GM21576 (cell line): ENCODE data around the gene MYO3A.

Source experiments
- ATAC-seq: cut with Tn5 transposase; IDR thresholded peaks from one replicate; pipeline ENCODE4 v1.9.1; 2021; ENCODE audit warnings: mild to moderate bottlenecking, moderate library complexity; ENCODE audit not compliant: unreplicated experiment

MYO3A gene

DNA sequence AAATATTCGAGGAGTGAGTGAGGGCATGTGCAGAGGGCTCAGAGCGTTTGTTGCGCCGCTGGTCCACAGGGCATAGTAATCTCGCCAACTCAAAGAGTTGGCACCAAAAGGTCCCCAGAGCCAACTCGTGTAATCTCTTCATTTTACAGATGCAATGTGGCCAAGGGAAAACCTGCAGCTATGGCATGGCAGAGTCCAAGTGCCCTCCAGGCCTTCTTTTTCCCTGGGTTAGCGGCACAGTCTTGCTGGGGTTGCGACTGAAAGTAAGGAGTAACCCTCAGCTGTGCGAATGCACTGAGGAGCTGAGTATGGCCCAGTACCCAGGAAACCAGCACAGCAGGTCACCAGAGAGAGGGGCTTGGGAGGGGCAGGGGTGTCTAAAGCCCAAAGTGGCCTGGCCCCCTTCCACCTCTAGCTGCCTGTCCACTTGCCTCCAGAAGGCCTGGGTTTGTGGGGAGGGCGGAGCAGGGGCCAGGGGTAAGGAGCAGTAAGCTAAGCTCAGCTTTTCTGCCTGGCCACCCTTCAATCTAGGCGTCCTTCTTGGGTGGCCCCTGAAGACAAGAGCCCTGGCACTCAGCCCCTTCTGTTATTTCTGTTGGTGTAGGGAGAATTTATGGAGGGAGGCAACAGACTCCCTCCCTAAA is 279.2 kb downstream of the MYO3A start:
- ATAC-seq = no peak

DNA sequence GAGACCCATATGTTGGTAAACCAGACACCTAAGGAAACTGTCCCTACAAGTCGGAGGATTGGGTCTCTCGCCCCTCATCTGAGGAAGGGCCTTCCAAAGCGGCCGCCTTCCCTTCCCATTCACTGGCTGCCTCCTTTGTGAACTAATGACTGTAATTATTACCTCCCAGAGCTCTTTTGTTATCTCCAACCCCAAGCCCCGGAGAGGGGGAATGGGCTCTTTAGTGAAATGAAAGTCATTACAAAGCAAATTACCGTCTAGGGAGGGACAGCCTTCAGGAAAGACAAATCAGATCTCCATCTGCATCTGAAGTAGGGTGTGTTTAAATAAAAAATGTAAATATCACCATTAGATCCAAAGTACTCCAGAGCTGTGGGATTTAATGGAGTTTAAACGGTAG is 280.0 kb downstream of the MYO3A start:
- no peak for ATAC-seq

- no peak for ATAC-seq
Measured at GRCh38 chr10:26214551-26215395, 280.7 kb downstream of the MYO3A start.

DNA sequence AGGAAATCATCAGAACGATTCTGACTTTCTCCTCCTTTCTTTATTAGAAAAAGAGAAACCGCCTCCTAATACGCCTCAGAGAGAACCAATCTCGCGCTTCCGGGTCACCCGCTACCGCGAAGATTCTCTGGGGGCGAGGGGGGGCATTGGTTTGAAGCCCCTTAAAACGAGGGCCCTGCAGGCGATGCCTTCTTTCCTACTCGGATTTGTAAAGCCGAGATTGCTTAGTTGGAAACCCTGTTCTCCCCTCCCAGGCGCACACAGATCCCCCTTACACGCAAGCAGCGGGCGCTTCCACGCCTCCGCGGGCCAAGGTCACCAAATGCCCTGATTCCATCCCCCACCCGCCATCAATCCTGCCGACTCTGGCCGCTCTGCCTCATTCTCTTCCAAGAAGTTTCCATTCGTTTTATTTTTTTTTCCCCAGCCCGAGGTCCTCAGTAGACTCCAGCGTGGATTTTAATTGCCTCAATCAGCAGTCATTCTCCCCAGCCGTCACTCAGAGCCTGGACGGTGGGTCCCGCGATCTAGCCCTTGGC is 281.4 kb downstream of the MYO3A start:
- ATAC-seq = no peak

GRCh38 chr10:26215935-26216584 is 282.0 kb downstream of the MYO3A start:
- no peak for ATAC-seq

DNA sequence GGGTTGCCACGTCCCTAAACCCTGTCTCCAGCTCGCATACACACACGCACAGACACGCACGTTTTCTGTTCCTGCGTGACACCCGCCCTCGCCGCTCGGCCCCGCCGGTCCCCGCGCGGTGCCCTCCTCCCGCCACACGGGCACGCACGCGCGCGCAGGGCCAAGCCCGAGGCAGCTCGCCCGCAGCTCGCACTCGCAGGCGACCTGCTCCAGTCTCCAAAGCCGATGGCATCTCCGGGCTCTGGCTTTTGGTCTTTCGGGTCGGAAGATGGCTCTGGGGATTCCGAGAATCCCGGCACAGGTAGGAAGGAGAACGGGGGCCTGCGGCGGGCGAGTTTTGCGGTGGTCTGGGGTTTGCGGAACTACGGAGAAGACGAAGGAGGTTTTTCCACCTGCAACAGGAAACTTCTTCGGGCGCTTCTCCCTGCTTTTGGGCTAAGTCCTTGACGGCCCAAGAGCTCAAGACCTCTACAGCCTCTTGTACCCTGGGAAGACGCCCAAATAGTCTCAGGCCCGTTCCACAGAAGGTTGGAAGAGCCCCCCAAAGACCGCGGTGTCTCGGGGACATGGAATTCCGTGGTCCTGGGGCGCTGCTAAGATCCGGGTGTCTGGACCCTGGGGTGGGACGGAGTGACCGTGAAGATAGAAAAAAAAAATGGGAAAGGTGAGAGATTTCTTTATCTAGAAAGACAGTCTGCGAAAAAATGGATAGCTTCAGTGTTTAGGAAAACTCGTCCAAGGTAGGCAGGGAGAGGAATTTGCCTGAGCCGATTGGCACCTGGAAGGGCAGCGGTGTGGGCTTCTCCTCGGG is 282.8 kb downstream of the MYO3A start, which contains the start of gene GAD2:
TSS of gene GAD2 (plus strand) at position 190 of the 811 bp plus-strand sequence. CDS start at position 226, 36 bp downstream.
- no peak for ATAC-seq

GRCh38 chr10:26217396-26218086 is 283.5 kb downstream of the MYO3A start:
- ATAC-seq = no peak

- ATAC-seq = no peak
Measured at GRCh38 chr10:26219676-26220075, 285.6 kb downstream of the MYO3A start.

- no peak for ATAC-seq
Measured at GRCh38 chr10:26220901-26221300, 286.9 kb downstream of the MYO3A start.

DNA sequence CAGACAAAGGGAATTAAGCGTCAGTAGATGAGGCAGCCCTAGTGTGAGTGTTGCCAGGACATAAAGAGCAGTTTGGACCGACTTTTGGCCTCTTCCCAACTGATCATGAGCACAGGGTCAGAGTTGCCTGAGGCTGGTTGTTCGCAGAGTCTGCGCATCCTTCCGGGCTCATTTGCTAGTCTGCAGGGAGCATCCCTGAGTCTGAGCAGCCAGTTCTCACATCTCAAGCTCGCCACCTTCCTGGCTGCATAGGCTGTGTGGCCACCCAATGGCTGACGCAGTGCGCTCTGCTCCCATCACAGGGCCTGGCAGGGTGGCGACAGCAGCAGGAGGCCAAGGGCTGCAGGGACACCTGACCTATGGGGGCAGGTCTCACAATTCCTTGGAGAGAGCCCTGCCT is 287.5 kb downstream of the MYO3A start:
- ATAC-seq = no peak

GRCh38 chr10:26222563-26222962 is 288.5 kb downstream of the MYO3A start:
- ATAC-seq = no peak

DNA sequence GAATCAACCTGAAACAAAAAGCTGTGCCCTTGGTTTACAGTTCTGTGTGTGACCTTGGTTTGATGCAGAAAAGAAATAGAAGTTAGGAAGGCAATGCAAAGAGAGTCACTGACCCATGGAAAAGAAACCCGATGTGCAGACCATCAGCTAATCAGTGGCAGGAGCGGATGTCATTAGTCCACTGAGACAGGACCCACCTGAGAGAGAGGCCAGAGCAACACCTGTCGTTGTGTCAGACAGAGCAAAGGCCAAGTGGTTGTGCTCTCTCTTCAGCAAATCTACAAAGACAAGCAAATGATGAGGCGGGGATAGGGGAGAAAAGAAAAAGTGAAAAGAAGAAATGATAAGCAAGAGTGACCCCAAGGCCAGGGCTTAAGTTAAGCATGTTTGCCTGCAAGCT is 291.3 kb downstream of the MYO3A start:
- ATAC-seq = no peak

GRCh38 chr10:26227786-26228185 is 293.8 kb downstream of the MYO3A start:
- ATAC-seq = no peak

DNA sequence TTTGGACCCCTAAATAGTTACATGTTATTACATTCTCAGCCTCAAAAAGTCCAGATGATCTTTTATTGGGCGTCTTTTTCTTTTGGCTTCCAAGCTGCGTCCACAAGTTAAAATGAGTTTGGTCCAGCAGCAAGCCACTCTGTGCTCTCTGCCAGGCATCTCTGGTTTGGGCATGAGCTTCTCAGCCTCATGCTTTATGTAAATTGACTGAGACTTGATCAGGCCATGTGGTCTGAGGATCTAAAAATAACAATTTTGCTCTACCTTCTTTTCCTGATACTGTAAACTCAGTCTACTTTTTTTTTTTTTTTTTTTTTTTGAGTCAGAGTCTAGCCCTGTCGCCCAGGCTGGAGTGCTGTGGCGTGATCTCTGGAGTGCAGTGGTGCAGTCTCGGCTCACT is 298.1 kb downstream of the MYO3A start:
- ATAC-seq = no peak

GRCh38 chr10:26235761-26236160 is 301.7 kb downstream of the MYO3A start:
- ATAC-seq = no peak

DNA sequence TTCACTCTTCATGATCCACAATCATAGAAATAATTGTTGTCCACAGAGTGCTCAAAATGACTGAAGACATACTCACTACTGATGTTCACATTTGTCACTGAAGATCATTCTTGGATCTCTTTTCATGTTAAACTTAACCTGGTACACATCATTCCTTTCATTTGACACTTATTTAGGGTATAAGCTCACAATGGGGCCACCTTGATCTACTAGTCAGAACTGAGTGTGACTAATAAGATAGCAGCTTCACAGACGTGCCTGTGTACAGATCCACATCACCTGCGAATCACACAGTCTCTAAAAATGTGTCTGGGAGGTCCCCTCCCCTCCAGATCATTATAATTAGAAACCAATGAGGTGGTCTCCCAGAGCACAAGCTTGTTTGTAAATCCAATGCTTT is 304.3 kb downstream of the MYO3A start:
- no peak for ATAC-seq

DNA sequence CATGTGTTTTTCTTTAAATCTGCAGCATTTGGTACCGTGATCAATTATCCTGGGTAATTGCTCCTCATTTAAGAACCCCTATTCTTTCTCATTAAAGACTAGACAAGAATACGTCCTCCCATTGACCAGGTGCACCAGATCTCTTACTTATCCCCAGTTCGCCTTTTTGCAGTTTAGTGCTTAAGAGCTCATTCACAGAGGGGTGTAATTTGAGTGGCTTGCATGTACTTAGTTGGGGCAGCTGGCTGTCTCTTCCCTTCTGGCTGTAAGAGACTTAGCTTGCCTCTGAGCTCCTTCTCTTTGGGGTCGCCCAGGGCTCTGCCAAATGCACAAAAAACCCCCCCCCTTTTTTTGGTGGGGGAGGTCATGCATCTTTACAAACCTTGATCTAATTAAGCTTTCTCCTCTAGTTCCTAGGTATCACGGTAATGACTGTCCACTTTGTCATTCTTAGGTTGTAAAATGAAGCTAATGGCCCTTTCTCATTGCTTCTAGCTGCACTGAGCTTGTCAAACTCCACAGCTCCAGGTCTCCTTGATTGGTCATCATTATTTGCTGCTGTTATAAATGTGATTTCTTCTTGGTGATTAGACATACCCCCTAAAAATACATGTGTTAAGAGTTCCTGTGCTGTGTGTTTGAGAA is 308.8 kb downstream of the MYO3A start:
- no peak for ATAC-seq

GRCh38 chr10:26243351-26243720 is 309.3 kb downstream of the MYO3A start:
- no peak for ATAC-seq

- ATAC-seq = no peak
Measured at GRCh38 chr10:26249681-26250080, 315.7 kb downstream of the MYO3A start.

GRCh38 chr10:26251925-26252324 is 317.9 kb downstream of the MYO3A start:
- no peak for ATAC-seq
